Measurements from ENCODE around the gene GAB2.

GRCh38 chr11:78234006-78234405 lies 183.6 kb downstream of the GAB2 start:
- TF ChIP-seq, protein P1, sequence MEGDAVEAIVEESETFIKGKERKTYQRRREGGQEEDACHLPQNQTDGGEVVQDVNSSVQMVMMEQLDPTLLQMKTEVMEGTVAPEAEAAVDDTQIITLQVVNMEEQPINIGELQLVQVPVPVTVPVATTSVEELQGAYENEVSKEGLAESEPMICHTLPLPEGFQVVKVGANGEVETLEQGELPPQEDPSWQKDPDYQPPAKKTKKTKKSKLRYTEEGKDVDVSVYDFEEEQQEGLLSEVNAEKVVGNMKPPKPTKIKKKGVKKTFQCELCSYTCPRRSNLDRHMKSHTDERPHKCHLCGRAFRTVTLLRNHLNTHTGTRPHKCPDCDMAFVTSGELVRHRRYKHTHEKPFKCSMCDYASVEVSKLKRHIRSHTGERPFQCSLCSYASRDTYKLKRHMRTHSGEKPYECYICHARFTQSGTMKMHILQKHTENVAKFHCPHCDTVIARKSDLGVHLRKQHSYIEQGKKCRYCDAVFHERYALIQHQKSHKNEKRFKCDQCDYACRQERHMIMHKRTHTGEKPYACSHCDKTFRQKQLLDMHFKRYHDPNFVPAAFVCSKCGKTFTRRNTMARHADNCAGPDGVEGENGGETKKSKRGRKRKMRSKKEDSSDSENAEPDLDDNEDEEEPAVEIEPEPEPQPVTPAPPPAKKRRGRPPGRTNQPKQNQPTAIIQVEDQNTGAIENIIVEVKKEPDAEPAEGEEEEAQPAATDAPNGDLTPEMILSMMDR (IDR thresholded peaks at IDR 0.05) = no peak
- no peak for TF ChIP-seq POLR2A (IDR thresholded peaks at IDR 0.05)
- no peak for TF ChIP-seq EP300 (IDR thresholded peaks at IDR 0.05)
